SK-N-MC (cell line): Measurements from ENCODE around the gene CAMTA1.

Experiments
- EZH2 ChIP-seq: fragments of 200-600 bp; sonication (generic); IDR thresholded peaks from one replicate; pipeline ENCODE4 v1.6.1; 2017; ENCODE audit warnings: antibody characterized with exemption
- FOXP2 ChIP-seq: optimal IDR thresholded peaks from 2 replicates; pipeline ENCODE3; 2011; ENCODE audit warnings: mild to moderate bottlenecking, moderate library complexity; ENCODE audit not compliant: insufficient read depth; ENCODE audit errors: extremely low read length, control extremely low read depth
- POLR2AphosphoS5 ChIP-seq: IDR thresholded peaks from 2 replicates; pipeline ENCODE4 v1.6.1; 2012; ENCODE audit warnings: mild to moderate bottlenecking, low read depth, low read length, borderline replicate concordance

- TF ChIP-seq POLR2AphosphoS5: no peak
- no peak for TF ChIP-seq EZH2
- no peak for TF ChIP-seq FOXP2
Observed at GRCh38 chr1:7677815-7678214, 892.6 kb downstream of the CAMTA1 start.
